Muscle of leg (tissue), 11 donors: ENCODE results near the gene WDR81. TPM values are rescaled to one million over a fixed set of nuclear protein-coding genes. Genes with fewer than 3 reads are reported as not detected.
A peak's percentile ranks its signal among the peaks of the same experiment; 100 is the strongest.
"Not testable (repeated sequence)": the region's sequence is repeated elsewhere in the genome, so short reads cannot be mapped to it uniquely, and the experiment has no call there.

ENCODE experiments used
- DNase-seq: peaks from one replicate; pipeline ENCODE4 v3.0.0; 2013
- H3K27ac ChIP-seq: one replicate; pipeline ENCODE4 v1.5.1; 2013; ENCODE audit warnings: mild to moderate bottlenecking, low read length, control low read depth
- H3K27me3 ChIP-seq: one replicate; pipeline ENCODE4 v1.6.1; 2013; ENCODE audit warnings: low read length; ENCODE audit not compliant: control insufficient read depth, insufficient read depth
- H3K36me3 ChIP-seq: one replicate; pipeline ENCODE4 v1.6.1; 2013; ENCODE audit warnings: low read length; ENCODE audit not compliant: control insufficient read depth, insufficient read depth
- H3K4me1 ChIP-seq: one replicate; pipeline ENCODE4 v1.6.1; 2013; ENCODE audit warnings: low read length; ENCODE audit not compliant: control insufficient read depth, insufficient read depth
- H3K4me3 ChIP-seq: one replicate; pipeline ENCODE4 v1.5.1; 2013; ENCODE audit warnings: low read length, control low read depth
- H3K9me3 ChIP-seq: replicated peaks from 2 replicates; pipeline ENCODE4 v1.6.1; 2013; ENCODE audit warnings: low read depth, low read length; ENCODE audit not compliant: control insufficient read depth
- WGBS: methylation state at CpG from one replicate; pipeline ENCODE4 v1.1.5; 2013; ENCODE audit warnings: missing lambda C conversion rate; ENCODE audit not compliant: insufficient coverage; 5-methylcytosine and 5-hydroxymethylcytosine counted together
- polyA plus RNA-seq, 8 donors: library from polyadenylated mRNA; unstranded; fragments of 120-200 nt; gene quantifications; one replicate each; pipeline versions ENCODE4 v1.2.1 to v1.2.3, GENCODE V29; 2013; ENCODE audit warnings: inconsistent platforms in 1 of 8, low replicate concordance in 1 of 8; ENCODE audit not compliant: insufficient read length in 8 of 8, insufficient read depth in 1 of 8
- total RNA-seq: library from RNA; stranded (reverse); fragments of 120-200 nt; gene quantifications from one replicate; pipeline ENCODE4 v1.2.4, GENCODE V29; 2013

The WDR81 gene
- total and polyA plus RNA-seq, 9 donors, result 9.6 to 20.6 (median 12.7) TPM

GRCh38 chr17:1754430-1755112, 30.1 kb downstream of the WDR81 start:
- DNase-seq, result no peak
- Histone ChIP-seq H3K4me1 (peaks cover 15% of the 10 kb centered on the region), H3K27ac (no peak overlapping the region), H3K9me3 (no peaks in the 10 kb centered on the region), H3K36me3 (no peaks in the 10 kb centered on the region), H3K4me3 (no peak overlapping the region), H3K27me3 (no peaks in the 10 kb centered on the region)
- 65% methylated on average over 16 of the region's 25 CpGs for WGBS

GRCh38 chr17:1755252-1755826, 30.8 kb downstream of the WDR81 start:
- no peaks in the 10 kb centered on the region for H3K27me3 ChIP-seq
- H3K4me3 ChIP-seq, result no peak overlapping the region
- peaks cover 15% of the 10 kb centered on the region for H3K4me1 ChIP-seq
- WGBS, result 66% methylated on average over 8 of the region's 20 CpGs
- no peaks in the 10 kb centered on the region for H3K36me3 ChIP-seq
- H3K27ac ChIP-seq, result no peak overlapping the region
- peak; percentile 53 for DNase-seq
- H3K9me3 ChIP-seq, result no peaks in the 10 kb centered on the region

GRCh38 chr17:1755827-1756262, 31.3 kb downstream of the WDR81 start:
- H3K27ac ChIP-seq, result no peak overlapping the region
- H3K27me3 ChIP-seq, result no peaks in the 10 kb centered on the region
- H3K9me3 ChIP-seq, result no peaks in the 10 kb centered on the region
- H3K36me3 ChIP-seq, result no peaks in the 10 kb centered on the region
- peaks cover 15% of the 10 kb centered on the region for H3K4me1 ChIP-seq
- DNase-seq, result no peak
- no peak overlapping the region for H3K4me3 ChIP-seq
- WGBS, result 42% methylated on average over 17 of the region's 17 CpGs

- Histone ChIP-seq H3K4me1 (peaks cover 38% of the 10 kb centered on the region), H3K4me3 (no peak overlapping the region), H3K9me3 (no peaks in the 10 kb centered on the region), H3K36me3 (no peaks in the 10 kb centered on the region), H3K27ac (no peak overlapping the region), H3K27me3 (no peaks in the 10 kb centered on the region)
- DNase-seq, result no peak
- WGBS, result 81% methylated on average over 10 of the region's 15 CpGs
These were observed 34.3 kb downstream of the WDR81 start for GRCh38 chr17:1758807-1759206.

GRCh38 chr17:1759529-1759928, 35.0 kb downstream of the WDR81 start:
- Histone ChIP-seq H3K9me3 (no peaks in the 10 kb centered on the region), H3K4me1 (peaks cover 45% of the 10 kb centered on the region), H3K27me3 (no peaks in the 10 kb centered on the region), H3K36me3 (no peaks in the 10 kb centered on the region), H3K4me3 (no peak overlapping the region), H3K27ac (no peak overlapping the region)
- DNase-seq, result no peak
- WGBS, result no CpG with 5 or more reads among the region's 5 CpGs

GRCh38 chr17:1762233-1762900, 37.9 kb downstream of the WDR81 start:
- H3K9me3 ChIP-seq, result no peaks in the 10 kb centered on the region
- peaks cover 50% of the 10 kb centered on the region for H3K4me1 ChIP-seq
- peak overlapping the region; percentile 78 for H3K4me3 ChIP-seq
- 11% methylated on average over 12 of the region's 21 CpGs for WGBS
- H3K36me3 ChIP-seq, result peaks cover 5% of the 10 kb centered on the region
- H3K27ac ChIP-seq, result peak overlapping the region; percentile 98
- no peaks in the 10 kb centered on the region for H3K27me3 ChIP-seq
- DNase-seq, result peak; percentile 77

- WGBS, result 9% methylated on average over 8 of the region's 22 CpGs
- peaks cover 55% of the 10 kb centered on the region for H3K4me1 ChIP-seq
- H3K9me3 ChIP-seq, result no peaks in the 10 kb centered on the region
These were observed 38.7 kb downstream of the WDR81 start for GRCh38 chr17:1762901-1763898.

GRCh38 chr17:1764284-1764683, 39.8 kb downstream of the WDR81 start:
- H3K27ac ChIP-seq, result peak overlapping the region; percentile 98
- no peaks in the 10 kb centered on the region for H3K9me3 ChIP-seq
- no peaks in the 10 kb centered on the region for H3K27me3 ChIP-seq
- 0% methylated on average over 7 of the region's 11 CpGs for WGBS
- peak; percentile 90 for DNase-seq
- peaks cover 15% of the 10 kb centered on the region for H3K36me3 ChIP-seq
- peaks cover 55% of the 10 kb centered on the region for H3K4me1 ChIP-seq
- no peak overlapping the region for H3K4me3 ChIP-seq

More at GRCh38 chr17:1762901-1763898, 38.7 kb downstream of the WDR81 start:
- peaks cover 11% of the 10 kb centered on the region for H3K36me3 ChIP-seq
- peak overlapping the region; percentile 78 for H3K4me3 ChIP-seq
- DNase-seq, result peak; percentile 92
- no peaks in the 10 kb centered on the region for H3K27me3 ChIP-seq
- H3K27ac ChIP-seq, result peak overlapping the region; percentile 98

- H3K27me3 ChIP-seq, DNase-seq, H3K4me3 ChIP-seq, H3K9me3 ChIP-seq: not testable (repeated sequence)
- H3K4me1 ChIP-seq, result peaks cover 55% of the 10 kb centered on the region
- no CpG with 5 or more reads among the region's 7 CpGs for WGBS
- H3K36me3 ChIP-seq, result peaks cover 15% of the 10 kb centered on the region
- peak overlapping the region; percentile 98 for H3K27ac ChIP-seq
These were observed 40.2 kb downstream of the WDR81 start for GRCh38 chr17:1764705-1765104.
